Globus pallidus (tissue), 1 donor: ENCODE data around the gene NYAP2.

Source experiments
- DNase-seq: peaks from one replicate; pipeline ENCODE4 v3.0.0-alpha.2; 2015; ENCODE audit warnings: low spot score

Gene NYAP2

GRCh38 chr2:225630824-225631533 lies 231.5 kb downstream of the NYAP2 start:
- no peak for DNase-seq

GRCh38 chr2:225632351-225632750 lies 232.8 kb downstream of the NYAP2 start:
- no peak for DNase-seq

GRCh38 chr2:225636558-225636957 lies 237.0 kb downstream of the NYAP2 start:
- DNase-seq: no peak

- DNase-seq: no peak
Measured at GRCh38 chr2:225637259-225637658, 237.7 kb downstream of the NYAP2 start.

GRCh38 chr2:225640550-225640949 lies 241.0 kb downstream of the NYAP2 start:
- DNase-seq: no peak

GRCh38 chr2:225649274-225649673 lies 249.8 kb downstream of the NYAP2 start:
- no peak for DNase-seq

- DNase-seq: no peak
Measured at GRCh38 chr2:225650041-225650440, 250.5 kb downstream of the NYAP2 start.

GRCh38 chr2:225660262-225661131 lies 261.0 kb downstream of the NYAP2 start:
- peak; percentile 63 for DNase-seq

GRCh38 chr2:225662101-225662500 lies 262.6 kb downstream of the NYAP2 start:
- no peak for DNase-seq

GRCh38 chr2:225667445-225667844 lies 267.9 kb downstream of the NYAP2 start:
- no peak for DNase-seq

GRCh38 chr2:225668606-225669266 lies 269.2 kb downstream of the NYAP2 start:
- DNase-seq: peak; percentile 58

- peak; percentile 17 for DNase-seq
Measured at GRCh38 chr2:225670111-225670974, 270.8 kb downstream of the NYAP2 start.

GRCh38 chr2:225678792-225679191 lies 279.3 kb downstream of the NYAP2 start:
- no peak for DNase-seq

GRCh38 chr2:225683258-225683657 lies 283.7 kb downstream of the NYAP2 start:
- DNase-seq: no peak

- no peak for DNase-seq
Measured at GRCh38 chr2:225690153-225690552, 290.6 kb downstream of the NYAP2 start.

- no peak for DNase-seq
Measured at GRCh38 chr2:225691711-225692110, 292.2 kb downstream of the NYAP2 start.

GRCh38 chr2:225693259-225693658 lies 293.7 kb downstream of the NYAP2 start:
- DNase-seq: no peak

GRCh38 chr2:225694664-225695063 lies 295.2 kb downstream of the NYAP2 start:
- no peak for DNase-seq

- DNase-seq: no peak
Measured at GRCh38 chr2:225697936-225698335, 298.4 kb downstream of the NYAP2 start.
